IPS-18a (cell line): ENCODE measurements around the gene GAPVD1.
"Not testable (repeated sequence)": the region's sequence is repeated elsewhere in the genome, so short reads cannot be mapped to it uniquely, and the experiment has no call there.

Source experiments
- H3K27ac ChIP-seq: one replicate; pipeline ENCODE4 v1.5.1; 2013; ENCODE audit warnings: low read length
- H3K27me3 ChIP-seq: one replicate; pipeline ENCODE4 v1.6.1; 2013; ENCODE audit warnings: mild to moderate bottlenecking, low read length; ENCODE audit not compliant: control insufficient read depth, insufficient read depth
- H3K36me3 ChIP-seq: one replicate; pipeline ENCODE4 v1.6.1; 2013; ENCODE audit warnings: low read depth, low read length; ENCODE audit not compliant: control insufficient read depth
- H3K4me1 ChIP-seq: one replicate; pipeline ENCODE4 v1.6.1; 2013; ENCODE audit warnings: low read depth, low read length; ENCODE audit not compliant: control insufficient read depth
- H3K4me3 ChIP-seq: one replicate; pipeline ENCODE4 v1.5.1; 2013; ENCODE audit warnings: low read length
- H3K9ac ChIP-seq: one replicate; pipeline ENCODE4 v1.6.1; 2013; ENCODE audit warnings: mild to moderate bottlenecking, low read length, moderate library complexity
- H3K9me3 ChIP-seq: one replicate; pipeline ENCODE4 v1.6.1; 2013; ENCODE audit warnings: low read depth, low read length; ENCODE audit not compliant: control insufficient read depth

GAPVD1 gene

GRCh38 chr9:125280945-125281344 lies 19.3 kb downstream of the GAPVD1 start:
- no peak overlapping the region for H3K27ac ChIP-seq
- no peak overlapping the region for H3K4me3 ChIP-seq
- H3K27me3 ChIP-seq: no peaks in the 10 kb centered on the region
- H3K9ac ChIP-seq: no peak overlapping the region
- no peaks in the 10 kb centered on the region for H3K9me3 ChIP-seq
- H3K36me3 ChIP-seq: no peaks in the 10 kb centered on the region
- no peaks in the 10 kb centered on the region for H3K4me1 ChIP-seq

- H3K9ac ChIP-seq: no peak overlapping the region
- no peaks in the 10 kb centered on the region for H3K4me1 ChIP-seq
- no peaks in the 10 kb centered on the region for H3K36me3 ChIP-seq
Measured at GRCh38 chr9:125284855-125285254, 23.2 kb downstream of the GAPVD1 start.

GRCh38 chr9:125286935-125287433 lies 25.4 kb downstream of the GAPVD1 start:
- not testable (repeated sequence) for H3K27me3 ChIP-seq, H3K9ac ChIP-seq, H3K9me3 ChIP-seq, H3K36me3 ChIP-seq, H3K4me3 ChIP-seq, H3K4me1 ChIP-seq, H3K27ac ChIP-seq

More at GRCh38 chr9:125284855-125285254, 23.2 kb downstream of the GAPVD1 start:
- H3K27me3 ChIP-seq: no peaks in the 10 kb centered on the region
- no peak overlapping the region for H3K4me3 ChIP-seq
- no peak overlapping the region for H3K27ac ChIP-seq
- H3K9me3 ChIP-seq: no peaks in the 10 kb centered on the region

- no peaks in the 10 kb centered on the region for H3K36me3 ChIP-seq
- no peaks in the 10 kb centered on the region for H3K27me3 ChIP-seq
- no peak overlapping the region for H3K9ac ChIP-seq
- H3K27ac ChIP-seq: no peak overlapping the region
- H3K4me1 ChIP-seq: no peaks in the 10 kb centered on the region
- no peak overlapping the region for H3K4me3 ChIP-seq
- no peaks in the 10 kb centered on the region for H3K9me3 ChIP-seq
Measured at GRCh38 chr9:125293134-125293533, 31.5 kb downstream of the GAPVD1 start.

- no peak overlapping the region for H3K9ac ChIP-seq
- H3K9me3 ChIP-seq: no peaks in the 10 kb centered on the region
- H3K36me3 ChIP-seq: no peaks in the 10 kb centered on the region
- H3K27ac ChIP-seq: no peak overlapping the region
- no peaks in the 10 kb centered on the region for H3K4me1 ChIP-seq
- no peaks in the 10 kb centered on the region for H3K27me3 ChIP-seq
- H3K4me3 ChIP-seq: no peak overlapping the region
Measured at GRCh38 chr9:125295657-125296056, 34.0 kb downstream of the GAPVD1 start.

- Histone ChIP-seq H3K27me3 (no peaks in the 10 kb centered on the region), H3K4me3 (no peak overlapping the region), H3K9me3 (no peaks in the 10 kb centered on the region), H3K27ac (no peak overlapping the region), H3K9ac (no peak overlapping the region), H3K4me1 (no peaks in the 10 kb centered on the region), H3K36me3 (no peaks in the 10 kb centered on the region)
Measured at GRCh38 chr9:125296843-125297372, 35.3 kb downstream of the GAPVD1 start.

GRCh38 chr9:125297917-125298316 lies 36.3 kb downstream of the GAPVD1 start:
- Histone ChIP-seq H3K4me3 (no peak overlapping the region), H3K27ac (no peak overlapping the region), H3K27me3 (no peaks in the 10 kb centered on the region), H3K9me3 (no peaks in the 10 kb centered on the region), H3K4me1 (no peaks in the 10 kb centered on the region), H3K9ac (no peak overlapping the region), H3K36me3 (peaks cover 6% of the 10 kb centered on the region)

GRCh38 chr9:125302241-125302640 lies 40.6 kb downstream of the GAPVD1 start:
- no peaks in the 10 kb centered on the region for H3K27me3 ChIP-seq
- H3K9me3 ChIP-seq: no peaks in the 10 kb centered on the region
- H3K4me3 ChIP-seq: no peak overlapping the region
- no peaks in the 10 kb centered on the region for H3K4me1 ChIP-seq
- peaks cover 15% of the 10 kb centered on the region for H3K36me3 ChIP-seq
- H3K27ac ChIP-seq: no peak overlapping the region
- no peak overlapping the region for H3K9ac ChIP-seq

GRCh38 chr9:125304273-125304672 lies 42.6 kb downstream of the GAPVD1 start:
- H3K4me1 ChIP-seq: no peaks in the 10 kb centered on the region
- no peak overlapping the region for H3K4me3 ChIP-seq
- peaks cover 27% of the 10 kb centered on the region for H3K36me3 ChIP-seq
- no peaks in the 10 kb centered on the region for H3K27me3 ChIP-seq
- no peak overlapping the region for H3K27ac ChIP-seq
- no peak overlapping the region for H3K9ac ChIP-seq
- H3K9me3 ChIP-seq: no peaks in the 10 kb centered on the region

GRCh38 chr9:125312411-125312810 lies 50.8 kb downstream of the GAPVD1 start:
- no peak overlapping the region for H3K27ac ChIP-seq
- H3K36me3 ChIP-seq: peaks cover 34% of the 10 kb centered on the region
- H3K4me3 ChIP-seq: no peak overlapping the region
- no peak overlapping the region for H3K9ac ChIP-seq
- no peaks in the 10 kb centered on the region for H3K9me3 ChIP-seq
- no peaks in the 10 kb centered on the region for H3K4me1 ChIP-seq
- no peaks in the 10 kb centered on the region for H3K27me3 ChIP-seq

GRCh38 chr9:125316359-125316758 lies 54.7 kb downstream of the GAPVD1 start:
- H3K36me3 ChIP-seq: peaks cover 24% of the 10 kb centered on the region
- not testable (repeated sequence) for H3K4me3 ChIP-seq, H3K9me3 ChIP-seq, H3K9ac ChIP-seq, H3K4me1 ChIP-seq, H3K27me3 ChIP-seq, H3K27ac ChIP-seq

GRCh38 chr9:125317704-125318103 lies 56.1 kb downstream of the GAPVD1 start:
- Histone ChIP-seq H3K4me3 (no peak overlapping the region), H3K9me3 (no peaks in the 10 kb centered on the region), H3K4me1 (no peaks in the 10 kb centered on the region), H3K9ac (no peak overlapping the region), H3K36me3 (peaks cover 16% of the 10 kb centered on the region), H3K27me3 (no peaks in the 10 kb centered on the region), H3K27ac (no peak overlapping the region)
